ENCODE measurements around the gene LIPT2. TPM values are rescaled to one million over a fixed set of nuclear protein-coding genes. Genes with fewer than 3 reads are reported as not detected.
"Not testable (repeated sequence)": the region's sequence is repeated elsewhere in the genome, so short reads cannot be mapped to it uniquely, and the experiment has no call there.

Gene LIPT2
- 1 to 10 TPM; 3.1 to 4.4 TPM for total RNA-seq

DNA sequence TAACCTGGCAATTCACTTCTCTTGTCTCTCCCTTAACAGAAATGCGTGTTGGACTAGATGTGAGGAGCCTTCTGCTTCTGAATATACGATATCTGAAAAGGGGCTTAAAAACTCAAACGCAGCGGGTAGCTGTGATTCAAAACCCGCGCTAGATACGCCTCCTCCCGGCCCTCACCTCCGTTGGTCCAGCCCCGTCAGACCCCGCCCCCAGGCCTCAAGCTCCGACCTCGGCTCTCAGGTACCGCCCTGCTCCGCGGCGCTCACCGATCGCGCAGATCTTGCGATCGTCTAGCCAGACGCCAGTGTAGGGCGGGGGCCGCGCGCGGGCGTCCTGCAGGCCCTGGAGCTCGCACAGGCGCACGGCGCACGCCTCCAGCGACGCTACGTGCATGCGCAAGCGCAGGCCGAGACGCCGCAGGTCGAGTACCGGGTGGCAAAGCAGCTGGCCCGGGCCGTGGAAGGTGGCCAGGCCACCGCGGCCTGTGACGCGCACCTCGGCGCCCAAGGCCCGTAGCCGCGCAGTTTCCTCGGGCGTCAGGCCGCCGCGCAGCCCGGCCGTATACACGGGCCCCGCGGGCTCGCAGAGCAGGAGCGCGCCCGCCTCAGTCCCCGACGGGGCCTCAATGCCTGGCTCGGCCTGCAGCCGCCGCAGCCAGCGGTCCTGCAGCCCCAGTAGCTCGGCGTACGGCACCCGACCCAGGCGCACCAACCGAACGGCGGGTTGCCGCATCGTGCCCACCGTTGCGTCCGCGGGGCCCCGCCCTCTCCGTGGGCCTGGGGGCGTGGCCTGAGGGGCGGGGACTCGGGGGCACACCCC, at the start of gene LIPT2:
Gene LIPT2 (minus strand): TSS at position 751 of the 817 bp plus-strand sequence. CDS start 21 bp downstream, at position 730.
- H3K27me3 Mint-ChIP-seq (ENCODE audit: low read depth), result no peaks in the 10 kb centered on the region
- DNase-seq (peak; percentile 99), ATAC-seq (peak; percentile 99)
- H3K9me3 Mint-ChIP-seq (ENCODE audit: insufficient read depth), result no peaks in the 10 kb centered on the region
- H3K36me3 Mint-ChIP-seq (ENCODE audit: low read depth), result no peaks in the 10 kb centered on the region
- H3K4me1 Mint-ChIP-seq (ENCODE audit: low read depth), result peaks cover 18% of the 10 kb centered on the region
- peak within 1 kb of the TSS; percentile 75 for H3K4me3 Mint-ChIP-seq
- H3K27ac Mint-ChIP-seq, result peak within 1 kb of the TSS; percentile 78
- ChIA-PET CTCF (interaction anchor here (0.7 to 2.3 kb wide), 10 partner anchors 13 to 322 kb away, joined by 3 to 13 read pairs (median 3); partner anchors contain the start of genes C2CD3, POLD3 and PPME1), POLR2A (interaction anchor here (0.6 to 1.5 kb wide), 9 partner anchors 13 to 513 kb away, joined by 3 to 9 read pairs (median 3); partner anchors contain the start of genes PGM2L1 and POLD3)

DNA sequence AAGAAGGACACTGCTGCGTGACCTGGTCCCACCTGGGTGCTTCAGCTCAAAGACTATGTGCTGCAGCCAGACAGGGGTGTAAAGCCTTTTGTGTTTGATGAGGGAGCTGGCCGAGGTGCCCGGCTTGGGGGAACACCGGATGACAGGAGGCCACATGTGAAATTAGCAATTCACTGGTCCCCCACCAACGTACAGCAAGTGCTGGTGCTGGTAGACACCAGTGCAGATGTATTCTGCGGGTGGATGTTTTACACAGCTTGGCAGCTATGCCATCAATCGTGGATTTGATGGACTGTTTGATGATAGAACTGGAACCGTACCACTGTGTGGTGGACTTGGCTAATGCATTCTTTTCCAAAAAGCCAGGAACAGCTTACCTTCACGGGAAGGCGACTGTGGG, 47.9 kb upstream of the LIPT2 start:
- Mint-ChIP-seq H3K9me3 (ENCODE audit: insufficient read depth) (peaks cover 9% of the 10 kb centered on the region), H3K36me3 (ENCODE audit: low read depth) (no peaks in the 10 kb centered on the region), H3K4me3 (no peak overlapping the region), H3K27me3 (ENCODE audit: low read depth) (peaks cover 2% of the 10 kb centered on the region), H3K4me1 (ENCODE audit: low read depth) (no peaks in the 10 kb centered on the region), H3K27ac (no peak overlapping the region)
- ATAC-seq, result no peak
- ChIA-PET CTCF (no interaction called here), POLR2A (no interaction called here)
- no peak for DNase-seq

DNA sequence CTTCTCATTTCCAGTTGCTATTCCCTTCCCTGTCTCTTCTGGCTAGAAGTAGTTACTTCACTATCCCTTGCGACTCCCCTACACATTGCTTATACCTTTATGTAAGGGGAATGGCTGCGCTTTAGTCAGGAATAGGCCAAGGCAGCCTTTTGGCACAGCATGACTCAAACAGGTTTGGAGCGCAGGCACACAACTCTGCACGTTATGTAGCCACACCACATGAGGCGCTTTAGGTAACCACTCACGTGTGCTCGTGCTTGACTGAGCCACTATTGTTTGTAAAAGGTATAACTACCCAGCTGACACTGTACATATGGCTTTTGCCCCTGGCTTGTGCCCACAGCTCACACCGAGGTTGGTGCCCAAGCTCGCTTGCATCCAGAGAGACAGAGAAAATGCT, 46.7 kb upstream of the LIPT2 start:
- Mint-ChIP-seq H3K4me3 (no peak overlapping the region), H3K4me1 (ENCODE audit: low read depth) (no peaks in the 10 kb centered on the region), H3K9me3 (ENCODE audit: insufficient read depth) (peaks cover 9% of the 10 kb centered on the region), H3K27ac (no peak overlapping the region), H3K36me3 (ENCODE audit: low read depth) (no peaks in the 10 kb centered on the region), H3K27me3 (ENCODE audit: low read depth) (peaks cover 2% of the 10 kb centered on the region)
- ChIA-PET CTCF (no interaction called here), POLR2A (no interaction called here)
- DNase-seq, result no peak
- ATAC-seq, result no peak

DNA sequence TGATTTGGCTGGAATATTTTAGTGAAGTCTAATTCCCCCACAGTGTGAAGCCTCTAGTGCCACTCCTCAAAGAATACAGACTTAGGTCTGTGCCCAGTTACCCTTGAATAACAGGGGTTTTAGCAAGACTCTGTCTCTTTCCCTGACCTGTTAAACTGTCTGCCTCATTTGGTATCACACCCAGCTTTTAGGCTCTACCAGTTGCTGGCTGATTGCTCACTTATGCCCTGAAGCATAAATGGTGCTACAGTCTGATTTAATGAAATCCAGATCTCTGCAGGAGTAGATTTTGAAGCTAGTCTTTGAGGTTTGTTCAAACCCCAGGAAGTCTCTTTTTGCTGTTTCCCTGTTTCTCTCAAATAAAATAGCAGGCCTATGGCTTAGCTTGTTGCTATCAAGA, 45.2 kb upstream of the LIPT2 start:
- H3K9me3 Mint-ChIP-seq (ENCODE audit: insufficient read depth), result peaks cover 5% of the 10 kb centered on the region
- ChIA-PET CTCF (no interaction called here), POLR2A (no interaction called here)
- DNase-seq (no peak), ATAC-seq (no peak)
- H3K4me1 Mint-ChIP-seq (ENCODE audit: low read depth), result no peaks in the 10 kb centered on the region
- no peak overlapping the region for H3K27ac Mint-ChIP-seq
- H3K36me3 Mint-ChIP-seq (ENCODE audit: low read depth), result no peaks in the 10 kb centered on the region
- peaks cover 2% of the 10 kb centered on the region for H3K27me3 Mint-ChIP-seq (ENCODE audit: low read depth)
- no peak overlapping the region for H3K4me3 Mint-ChIP-seq

DNA sequence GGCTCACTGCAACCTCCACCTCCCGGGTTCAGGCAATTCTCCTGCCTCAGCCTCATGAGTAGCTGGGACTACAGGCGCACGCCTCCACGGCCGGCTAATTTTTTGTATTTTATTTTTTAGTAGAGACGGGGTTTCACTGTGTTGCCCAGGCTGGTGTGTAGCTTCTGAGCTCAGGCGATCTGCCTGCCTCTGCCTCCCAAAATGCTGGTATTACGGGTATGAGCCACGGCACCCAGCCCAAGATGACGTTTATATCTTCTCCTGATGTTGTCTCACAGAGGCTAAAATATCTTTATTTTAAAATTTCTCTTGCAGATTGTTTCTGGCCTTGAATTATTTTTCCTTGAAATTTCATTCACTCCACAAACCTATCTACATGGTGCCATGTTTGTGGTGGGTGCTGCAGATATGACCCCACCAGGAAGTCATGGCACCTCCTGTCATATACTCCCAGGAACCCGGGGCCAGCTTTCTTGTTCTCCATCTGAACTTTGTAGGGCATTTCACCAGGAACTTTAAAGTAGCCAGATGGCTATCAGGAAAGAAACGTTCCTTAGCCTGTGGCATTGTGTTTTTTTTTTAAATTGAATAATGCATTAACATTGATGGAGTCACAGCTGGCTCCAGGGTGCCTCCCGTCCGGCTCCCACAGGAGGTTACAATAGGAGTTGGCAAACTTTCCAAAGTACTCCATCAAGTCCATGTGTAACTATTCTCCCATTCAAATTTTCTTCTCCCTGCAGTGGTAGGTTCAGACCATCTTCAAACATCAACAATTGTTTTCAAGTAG, 42.0 kb upstream of the LIPT2 start:
- Mint-ChIP-seq H3K9me3 (ENCODE audit: insufficient read depth) (no peaks in the 10 kb centered on the region), H3K4me1 (ENCODE audit: low read depth) (no peaks in the 10 kb centered on the region), H3K27me3 (ENCODE audit: low read depth) (peaks cover 2% of the 10 kb centered on the region), H3K27ac (no peak overlapping the region), H3K36me3 (ENCODE audit: low read depth) (no peaks in the 10 kb centered on the region), H3K4me3 (no peak overlapping the region)
- ATAC-seq (no peak), DNase-seq (no peak)
- ChIA-PET POLR2A (no interaction called here), CTCF (no interaction called here)

DNA sequence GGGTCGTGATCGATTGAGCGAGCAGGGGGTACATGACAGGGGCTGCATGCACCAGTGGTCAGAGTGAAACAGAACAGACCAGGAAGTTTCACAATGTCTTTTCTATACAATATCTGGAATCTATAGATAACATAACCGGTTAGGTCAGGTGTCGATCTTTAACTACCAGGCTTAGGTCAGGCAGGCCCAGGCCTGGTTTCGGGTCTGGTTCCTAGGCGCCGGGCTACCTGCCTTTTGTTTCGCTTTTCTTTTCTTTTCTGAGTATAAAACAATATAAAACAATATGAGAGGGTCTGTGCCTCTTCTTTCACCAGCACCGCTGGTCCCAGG, 41.4 kb upstream of the LIPT2 start:
- CTCF ChIA-PET; H3K9me3 Mint-ChIP-seq (ENCODE audit: insufficient read depth); POLR2A ChIA-PET; H3K27me3 Mint-ChIP-seq (ENCODE audit: low read depth); H3K36me3 Mint-ChIP-seq (ENCODE audit: low read depth); H3K4me1 Mint-ChIP-seq (ENCODE audit: low read depth); ATAC-seq; H3K4me3 Mint-ChIP-seq; DNase-seq; H3K27ac Mint-ChIP-seq: not testable (repeated sequence)

DNA sequence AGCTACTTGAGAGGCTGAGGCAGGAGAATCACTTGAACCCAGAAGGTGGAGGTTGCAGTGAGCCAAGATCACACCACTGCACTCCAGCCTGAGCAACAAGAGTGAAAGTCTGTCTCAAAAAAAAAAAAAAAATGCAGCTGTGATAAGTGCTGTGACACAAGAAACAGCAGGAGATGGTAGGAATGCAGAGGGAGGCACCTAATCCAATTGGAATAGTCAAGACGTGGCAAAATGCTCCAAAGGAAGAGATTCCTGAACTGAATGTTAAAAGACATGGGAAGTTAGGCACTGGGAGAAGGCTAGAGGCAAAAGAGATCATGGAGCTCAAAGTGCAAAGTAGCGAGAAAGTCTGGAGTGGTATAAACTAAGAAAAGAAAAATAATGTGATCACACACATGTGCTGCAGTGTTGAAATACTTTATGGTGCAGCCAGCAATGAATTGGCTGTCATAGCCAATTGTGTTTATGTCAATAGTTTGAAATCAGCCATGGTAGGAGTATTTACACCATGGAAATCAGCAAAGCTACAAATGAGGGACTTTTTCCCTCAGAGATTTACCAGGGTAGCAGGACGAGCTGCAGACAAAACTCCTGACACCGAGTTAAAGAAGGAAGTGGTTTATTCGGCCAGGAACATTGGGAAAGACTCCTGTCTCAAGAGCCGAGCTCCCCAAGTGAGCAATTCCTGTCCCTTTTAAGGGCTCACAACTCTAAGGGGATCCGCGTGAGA, 40.9 kb upstream of the LIPT2 start:
- CTCF ChIA-PET, result no interaction called here
- H3K27me3 Mint-ChIP-seq (ENCODE audit: low read depth), result peaks cover 2% of the 10 kb centered on the region
- no peak for ATAC-seq
- no peak overlapping the region for H3K4me3 Mint-ChIP-seq
- no peak for DNase-seq
- POLR2A ChIA-PET, result no interaction called here
- H3K9me3 Mint-ChIP-seq (ENCODE audit: insufficient read depth), result no peaks in the 10 kb centered on the region
- no peaks in the 10 kb centered on the region for H3K4me1 Mint-ChIP-seq (ENCODE audit: low read depth)
- H3K36me3 Mint-ChIP-seq (ENCODE audit: low read depth), result no peaks in the 10 kb centered on the region
- no peak overlapping the region for H3K27ac Mint-ChIP-seq

DNA sequence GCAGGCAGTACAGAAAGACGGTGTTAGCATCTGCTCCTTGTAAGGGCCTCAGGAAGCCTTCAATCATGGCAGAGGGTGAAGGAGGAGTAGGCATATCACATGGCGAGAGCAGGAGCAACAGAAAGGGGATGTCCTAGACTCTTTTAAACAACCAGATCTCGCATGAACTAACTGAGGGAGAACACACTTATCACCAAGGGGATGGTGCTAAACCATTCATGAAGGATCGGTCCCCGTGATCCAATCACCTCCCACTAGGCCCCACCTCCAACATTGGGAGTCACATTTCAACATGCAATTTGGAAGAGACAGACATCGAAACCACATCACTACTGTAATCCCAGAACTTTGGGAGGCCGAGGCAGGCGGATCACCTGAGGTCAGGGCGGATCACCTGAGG, 39.9 kb upstream of the LIPT2 start:
- POLR2A ChIA-PET, result no interaction called here
- H3K4me1 Mint-ChIP-seq (ENCODE audit: low read depth), result no peaks in the 10 kb centered on the region
- CTCF ChIA-PET, result no interaction called here

DNA sequence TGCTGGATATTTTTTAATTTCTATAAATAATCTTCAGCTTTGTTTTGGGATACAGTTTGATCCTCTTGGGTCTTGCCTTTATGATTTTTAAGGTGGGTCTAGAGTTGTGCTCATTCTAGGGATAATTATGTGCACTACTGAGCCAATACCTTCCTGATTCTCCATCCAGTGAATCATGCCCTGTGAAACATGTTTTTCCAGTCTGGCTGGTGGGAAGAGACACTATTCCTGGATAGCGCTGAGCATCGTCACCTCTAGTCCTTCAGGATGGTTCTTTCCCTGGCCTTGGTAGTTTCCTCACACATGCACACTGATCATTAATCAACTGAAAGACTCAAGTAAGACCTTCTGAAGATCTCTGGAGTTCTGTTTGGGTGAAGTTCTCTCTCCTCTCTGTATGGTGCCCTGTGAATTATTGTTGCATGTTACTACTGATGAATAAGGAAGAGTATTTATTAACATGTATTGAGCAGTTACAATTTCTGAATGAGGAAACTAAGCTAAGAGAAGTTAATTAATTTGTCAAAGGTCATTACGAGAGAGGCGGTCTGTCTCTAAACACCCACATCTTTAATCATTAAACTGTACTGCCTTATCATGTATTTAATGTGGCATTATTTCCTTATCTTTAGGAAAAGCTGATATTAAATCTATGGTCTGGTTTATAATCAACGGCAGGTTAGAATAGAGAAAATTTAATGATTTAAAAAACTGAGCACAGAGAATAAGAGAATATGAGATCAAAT, 39.1 kb upstream of the LIPT2 start:
- Mint-ChIP-seq H3K27me3 (ENCODE audit: low read depth) (no peaks in the 10 kb centered on the region), H3K27ac (no peak overlapping the region), H3K4me1 (ENCODE audit: low read depth) (no peaks in the 10 kb centered on the region), H3K36me3 (ENCODE audit: low read depth) (no peaks in the 10 kb centered on the region), H3K4me3 (no peak overlapping the region), H3K9me3 (ENCODE audit: insufficient read depth) (no peaks in the 10 kb centered on the region)
- ChIA-PET POLR2A (no interaction called here), CTCF (no interaction called here)
- DNase-seq, result no peak
- ATAC-seq, result no peak

More for the DNA sequence above, 39.9 kb upstream of the LIPT2 start:
- Mint-ChIP-seq H3K36me3 (ENCODE audit: low read depth) (no peaks in the 10 kb centered on the region), H3K27me3 (ENCODE audit: low read depth) (no peaks in the 10 kb centered on the region), H3K9me3 (ENCODE audit: insufficient read depth) (no peaks in the 10 kb centered on the region), H3K4me3 (no peak overlapping the region), H3K27ac (no peak overlapping the region)
- ATAC-seq (no peak), DNase-seq (no peak)

DNA sequence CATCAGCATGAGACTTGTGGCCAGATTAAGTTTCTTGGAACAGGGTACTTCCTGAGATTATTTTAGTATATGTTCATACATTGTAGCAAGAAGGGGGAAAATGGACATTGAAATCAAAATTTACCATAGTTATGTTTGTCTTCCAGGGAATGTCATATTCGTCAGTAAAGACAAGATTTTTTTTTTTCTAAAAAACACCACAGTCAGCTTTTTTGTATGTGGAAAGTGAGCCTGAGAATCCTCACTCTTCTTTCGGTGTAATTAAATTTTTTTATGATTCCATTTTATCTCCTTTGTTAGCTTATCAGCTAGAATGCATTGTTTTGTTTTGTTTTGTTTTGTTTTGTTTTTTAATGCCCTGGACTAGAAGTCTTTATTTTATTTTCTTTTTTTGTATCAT, 31.5 kb upstream of the LIPT2 start:
- ChIA-PET CTCF (interaction anchor here (0.7 kb wide), 1 partner anchor 73 kb away, joined by 3 read pairs; no protein-coding TSS in a partner anchor), POLR2A (no interaction called here)
- H3K27ac Mint-ChIP-seq, result no peak overlapping the region
- ATAC-seq (no peak), DNase-seq (no peak)
- H3K4me1 Mint-ChIP-seq (ENCODE audit: low read depth), result no peaks in the 10 kb centered on the region
- H3K27me3 Mint-ChIP-seq (ENCODE audit: low read depth), result peaks cover 12% of the 10 kb centered on the region
- H3K36me3 Mint-ChIP-seq (ENCODE audit: low read depth), result no peaks in the 10 kb centered on the region
- no peaks in the 10 kb centered on the region for H3K9me3 Mint-ChIP-seq (ENCODE audit: insufficient read depth)
- no peak overlapping the region for H3K4me3 Mint-ChIP-seq

DNA sequence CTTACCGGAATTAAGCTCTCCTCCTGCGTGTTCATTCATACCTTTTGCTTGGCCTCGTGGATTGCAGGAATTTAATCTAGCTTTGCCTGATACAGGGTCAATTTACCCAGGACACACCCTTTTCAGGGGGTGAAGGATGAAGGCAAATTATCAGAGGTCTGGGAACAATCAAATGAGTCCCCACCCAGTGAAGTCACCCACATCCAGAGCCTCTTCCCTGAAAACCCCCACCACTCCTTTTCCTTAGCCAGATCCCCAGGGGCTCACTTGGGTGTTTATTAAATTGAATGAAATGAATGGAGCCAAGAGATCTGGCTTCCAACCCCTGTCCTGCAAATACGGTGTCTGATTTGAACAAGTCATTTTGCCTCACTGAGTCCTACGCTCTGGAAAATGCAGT, 31.0 kb upstream of the LIPT2 start:
- CTCF ChIA-PET, result interaction anchor here (1.5 kb wide), 1 partner anchor 75 kb away, joined by 3 read pairs; no protein-coding TSS in a partner anchor

More for the DNA sequence above, 31.0 kb upstream of the LIPT2 start:
- H3K4me3 Mint-ChIP-seq, result no peak overlapping the region
- no peak for DNase-seq
- no peaks in the 10 kb centered on the region for H3K9me3 Mint-ChIP-seq (ENCODE audit: insufficient read depth)
- no peak overlapping the region for H3K27ac Mint-ChIP-seq
- H3K36me3 Mint-ChIP-seq (ENCODE audit: low read depth), result no peaks in the 10 kb centered on the region
- POLR2A ChIA-PET, result no interaction called here
- H3K4me1 Mint-ChIP-seq (ENCODE audit: low read depth), result no peaks in the 10 kb centered on the region
- H3K27me3 Mint-ChIP-seq (ENCODE audit: low read depth), result peaks cover 12% of the 10 kb centered on the region
- no peak for ATAC-seq
